Inferior parietal cortex (tissue), 1 donor: ENCODE results near the gene NFE2L3.
"Not testable (repeated sequence)": the region's sequence is repeated elsewhere in the genome, so short reads cannot be mapped to it uniquely, and the experiment has no call there.

Source experiments
- DNase-seq: peaks from one replicate; pipeline ENCODE4 v3.0.0-alpha.2; 2016; ENCODE audit errors: extremely low spot score

Gene NFE2L3

DNA sequence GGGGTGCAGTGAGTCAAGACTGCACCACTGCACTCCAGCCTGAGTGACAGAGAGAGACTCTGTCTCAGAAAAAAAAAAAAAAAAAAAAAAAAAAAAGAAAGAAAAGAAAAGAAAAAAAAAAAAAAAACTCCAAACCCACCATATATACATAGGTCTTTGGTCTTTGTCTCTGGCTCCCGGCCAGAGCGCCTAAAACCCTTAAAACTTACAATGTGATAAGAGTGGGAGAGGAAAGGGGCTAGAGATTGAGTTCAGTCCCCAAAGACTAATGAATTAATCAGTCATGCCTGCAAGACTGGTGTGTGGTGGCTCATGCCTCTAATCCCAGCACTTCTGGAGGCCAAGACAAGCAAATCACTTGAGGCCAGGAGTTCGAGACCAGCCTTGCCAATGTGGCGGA, 6.8 kb upstream of the NFE2L3 start:
- no peak for DNase-seq

DNA sequence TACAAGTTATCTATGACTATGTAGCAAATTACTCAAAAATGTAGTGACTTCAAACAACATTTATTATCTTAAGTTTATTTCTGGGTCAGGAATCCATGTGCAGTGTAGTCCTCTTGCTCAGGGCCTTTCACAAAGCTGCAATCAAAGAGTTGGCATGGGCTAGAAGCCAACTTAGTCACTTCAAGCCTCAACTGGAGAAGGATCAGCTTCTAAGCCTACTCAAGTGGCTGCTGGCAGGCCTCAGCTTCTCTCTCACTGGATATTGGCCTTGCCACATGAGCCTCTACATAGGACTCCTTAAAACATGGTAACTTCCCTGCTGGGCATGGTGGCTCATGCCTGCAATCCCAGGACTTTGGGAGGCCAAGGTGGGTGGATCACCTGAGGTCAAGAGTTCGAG, 5.0 kb upstream of the NFE2L3 start:
- DNase-seq = no peak

DNA sequence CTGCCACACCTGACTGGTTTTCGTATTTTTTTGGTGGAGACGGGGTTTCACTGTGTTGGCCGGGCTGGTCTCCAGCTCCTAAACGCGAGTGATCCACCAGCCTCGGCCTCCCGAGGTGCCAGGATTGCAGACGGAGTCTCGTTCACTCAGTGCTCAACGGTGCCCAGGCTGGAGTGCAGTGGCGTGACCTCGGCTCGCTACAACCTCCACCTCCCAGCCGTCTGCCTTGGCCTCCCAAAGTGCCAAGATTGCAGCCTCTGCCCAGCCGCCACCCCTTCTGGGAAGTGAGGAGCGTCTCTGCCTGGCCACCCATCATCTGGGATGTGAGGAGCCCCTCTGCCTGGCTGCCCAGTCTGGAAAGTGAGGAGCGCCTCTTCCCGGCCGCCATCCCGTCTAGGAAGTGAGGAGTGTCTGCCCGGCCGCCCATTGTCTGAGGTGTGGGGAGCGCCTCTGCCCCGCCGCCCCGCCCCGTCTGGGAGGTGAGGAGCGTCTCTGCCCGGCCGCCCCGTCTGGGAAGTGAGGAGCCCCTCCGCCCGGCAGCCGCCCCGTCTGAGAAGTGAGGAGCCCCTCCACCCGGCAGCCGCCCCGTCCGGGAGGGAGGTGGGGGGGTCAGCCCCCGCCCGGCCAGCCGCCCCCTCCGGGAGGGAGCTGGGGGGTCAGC, 4.2 kb upstream of the NFE2L3 start:
- DNase-seq = not testable (repeated sequence)

DNA sequence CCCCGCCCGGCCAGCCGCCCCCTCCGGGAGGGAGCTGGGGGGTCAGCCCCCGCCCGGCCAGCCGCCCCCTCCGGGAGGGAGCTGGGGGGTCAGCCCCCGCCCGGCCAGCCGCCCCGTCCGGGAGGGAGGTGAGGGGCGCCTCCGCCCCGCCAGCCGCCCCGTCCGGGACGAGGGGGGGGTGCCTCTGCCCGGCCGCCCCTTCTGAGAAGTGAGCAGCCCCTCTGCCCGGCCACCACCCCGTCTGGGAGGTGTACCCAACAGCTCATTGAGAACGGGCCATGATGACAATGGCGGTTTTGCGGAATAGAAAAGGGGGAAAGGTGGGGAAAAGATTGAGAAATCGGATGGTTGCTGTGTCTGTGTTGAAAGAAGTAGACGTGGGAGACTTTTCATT, 3.7 kb upstream of the NFE2L3 start:
- not testable (repeated sequence) for DNase-seq

DNA sequence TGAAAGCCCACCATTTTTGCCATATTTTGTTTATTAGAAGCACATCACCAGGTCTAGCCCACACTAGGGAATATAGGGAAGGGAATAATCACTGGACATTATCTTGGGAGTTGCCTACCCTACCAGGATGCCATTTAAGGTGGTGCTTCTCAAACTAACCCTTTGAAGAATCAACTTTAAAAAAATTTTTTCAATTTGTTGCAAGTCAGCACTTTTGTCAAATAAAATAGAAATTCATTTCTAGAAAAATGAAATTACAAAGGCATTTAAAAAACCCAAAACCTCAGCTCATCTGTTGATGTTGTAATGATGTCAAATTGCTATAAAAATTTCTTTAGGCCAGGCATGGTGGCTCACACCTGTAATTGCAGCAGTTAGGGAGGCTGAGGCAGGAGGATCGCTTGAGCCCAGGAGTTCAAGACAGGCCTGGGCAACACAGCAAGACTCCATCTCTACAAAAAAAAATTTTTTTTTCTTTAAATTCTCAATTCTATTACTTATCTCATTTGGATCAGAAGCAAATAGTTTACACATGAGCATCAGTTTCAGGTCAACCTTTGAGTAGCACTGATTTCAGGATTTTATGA, 2.5 kb upstream of the NFE2L3 start:
- DNase-seq = no peak

DNA sequence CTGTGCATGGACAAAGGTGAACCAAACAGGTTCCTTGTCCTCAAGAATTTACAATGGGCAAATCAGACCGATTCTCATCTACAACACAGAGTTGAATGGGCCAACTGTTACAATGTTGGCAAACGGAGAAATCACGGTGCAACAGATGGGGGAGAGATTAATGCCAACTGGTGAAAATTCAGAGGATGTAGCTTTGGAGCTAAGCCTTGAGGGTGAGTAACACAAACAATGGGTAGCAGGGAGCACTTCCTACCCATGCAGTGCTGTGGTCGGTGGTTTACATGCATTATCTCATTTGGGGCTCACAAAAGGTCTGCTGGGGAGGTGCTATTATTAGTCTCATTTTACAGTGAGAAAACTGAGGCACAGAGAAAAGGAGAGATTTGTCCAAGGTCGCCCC, 902 bp upstream of the NFE2L3 start:
- no peak for DNase-seq

DNA sequence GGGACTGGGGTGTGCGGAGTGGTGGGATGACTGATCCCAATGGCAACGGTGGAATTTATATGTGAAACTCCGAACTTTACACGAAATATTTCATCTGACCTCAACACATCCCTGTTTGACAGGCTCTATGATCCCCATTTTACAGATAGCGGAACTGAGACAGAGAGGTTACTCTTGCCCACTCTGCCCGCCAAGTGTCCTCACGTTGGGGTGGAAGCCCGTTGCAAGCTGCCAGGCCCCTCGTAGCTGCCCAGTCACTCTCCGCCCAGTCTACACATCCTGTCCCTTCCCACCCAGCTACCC, 397 bp upstream of the NFE2L3 start:
- no peak for DNase-seq

DNA sequence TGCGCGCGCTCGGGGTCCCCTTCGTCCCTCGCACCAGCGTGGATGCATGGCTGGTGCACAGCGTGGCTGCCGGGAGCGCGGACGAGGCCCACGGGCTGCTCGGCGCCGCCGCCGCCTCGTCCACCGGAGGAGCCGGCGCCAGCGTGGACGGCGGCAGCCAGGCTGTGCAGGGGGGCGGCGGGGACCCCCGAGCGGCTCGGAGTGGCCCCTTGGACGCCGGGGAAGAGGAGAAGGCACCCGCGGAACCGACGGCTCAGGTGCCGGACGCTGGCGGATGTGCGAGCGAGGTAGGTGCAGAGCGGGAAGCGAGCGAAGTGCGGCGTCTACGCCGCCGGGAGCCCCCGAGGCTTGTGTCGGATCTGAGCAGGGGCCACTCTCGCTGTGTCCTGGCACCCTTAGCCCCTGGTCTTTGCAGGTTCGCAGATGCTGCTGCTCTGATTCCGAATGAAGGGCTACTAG, 813 bp downstream of the NFE2L3 start:
- DNase-seq = not testable (repeated sequence)

DNA sequence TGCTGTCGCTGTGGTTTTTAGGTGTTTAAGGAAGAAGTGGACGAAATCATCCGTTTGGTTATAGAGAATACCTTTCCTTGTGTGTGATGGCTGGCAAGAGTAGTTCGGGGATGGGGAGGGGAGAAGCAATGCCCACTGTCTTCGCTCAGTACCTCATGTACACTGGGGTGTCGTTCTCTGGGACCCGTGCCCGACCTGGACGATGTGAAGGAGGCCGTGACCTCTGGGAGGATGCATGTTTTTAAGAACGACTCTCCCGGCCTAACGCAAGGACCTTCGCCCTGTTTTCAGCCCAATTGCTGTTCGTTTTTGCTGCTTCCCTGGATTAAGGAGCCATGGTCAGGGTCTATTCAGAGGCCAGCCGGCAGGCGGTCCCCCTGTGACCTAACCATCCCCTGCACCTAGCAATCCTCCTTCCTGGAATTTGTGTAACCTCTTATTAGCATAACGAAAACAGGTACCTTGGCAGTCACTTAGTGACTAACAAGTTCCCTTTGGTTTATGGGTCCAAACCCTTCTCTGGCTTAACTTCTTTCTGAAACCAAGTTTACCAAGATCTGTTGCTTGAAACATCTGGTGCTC, 1.3 kb downstream of the NFE2L3 start:
- DNase-seq = no peak

DNA sequence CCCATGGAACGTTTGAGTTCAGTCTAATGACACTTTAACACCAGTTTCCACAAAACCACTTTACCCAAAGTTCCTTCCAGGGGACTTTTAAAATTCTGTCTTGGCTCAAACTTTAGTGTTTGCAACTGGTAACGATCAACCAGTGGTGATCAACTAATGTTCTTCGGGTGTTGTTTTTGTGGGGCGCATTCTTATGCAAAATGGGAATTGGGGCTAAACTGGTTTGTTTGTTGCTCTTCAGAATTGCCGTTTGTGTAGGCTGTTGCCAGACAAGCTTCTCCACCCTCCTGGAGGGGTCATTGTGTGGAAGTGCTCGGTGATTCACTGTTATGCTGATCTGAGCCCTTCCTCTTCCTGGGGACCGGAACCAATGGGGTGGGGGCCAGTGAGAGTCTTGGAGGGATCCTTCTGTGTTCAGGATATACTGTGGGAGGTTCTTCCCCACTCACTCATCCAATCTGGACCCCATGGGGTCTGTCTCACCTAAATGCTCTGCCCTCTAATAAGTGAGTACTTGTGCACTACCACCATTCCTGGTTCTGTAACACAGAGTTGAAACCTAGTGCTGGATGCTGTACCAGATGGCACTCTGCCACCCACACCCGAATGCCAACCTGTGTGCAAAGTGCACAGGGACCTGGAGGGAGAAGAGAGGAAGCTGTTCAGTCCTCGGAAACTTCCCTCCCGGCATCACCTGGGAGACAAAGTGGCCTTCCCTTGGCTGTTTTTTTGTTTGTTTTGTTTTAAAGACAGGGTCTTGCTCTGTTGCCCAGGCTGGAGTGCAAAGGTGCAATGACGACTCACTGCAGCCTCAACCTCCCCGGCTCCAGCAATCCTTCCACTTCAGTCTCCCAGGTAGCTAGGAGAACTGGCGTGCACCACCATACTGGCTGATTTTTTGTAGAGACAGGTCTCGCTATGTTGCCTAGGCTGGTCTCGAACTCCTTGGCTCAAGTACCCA, 2.1 kb downstream of the NFE2L3 start:
- no peak for DNase-seq

DNA sequence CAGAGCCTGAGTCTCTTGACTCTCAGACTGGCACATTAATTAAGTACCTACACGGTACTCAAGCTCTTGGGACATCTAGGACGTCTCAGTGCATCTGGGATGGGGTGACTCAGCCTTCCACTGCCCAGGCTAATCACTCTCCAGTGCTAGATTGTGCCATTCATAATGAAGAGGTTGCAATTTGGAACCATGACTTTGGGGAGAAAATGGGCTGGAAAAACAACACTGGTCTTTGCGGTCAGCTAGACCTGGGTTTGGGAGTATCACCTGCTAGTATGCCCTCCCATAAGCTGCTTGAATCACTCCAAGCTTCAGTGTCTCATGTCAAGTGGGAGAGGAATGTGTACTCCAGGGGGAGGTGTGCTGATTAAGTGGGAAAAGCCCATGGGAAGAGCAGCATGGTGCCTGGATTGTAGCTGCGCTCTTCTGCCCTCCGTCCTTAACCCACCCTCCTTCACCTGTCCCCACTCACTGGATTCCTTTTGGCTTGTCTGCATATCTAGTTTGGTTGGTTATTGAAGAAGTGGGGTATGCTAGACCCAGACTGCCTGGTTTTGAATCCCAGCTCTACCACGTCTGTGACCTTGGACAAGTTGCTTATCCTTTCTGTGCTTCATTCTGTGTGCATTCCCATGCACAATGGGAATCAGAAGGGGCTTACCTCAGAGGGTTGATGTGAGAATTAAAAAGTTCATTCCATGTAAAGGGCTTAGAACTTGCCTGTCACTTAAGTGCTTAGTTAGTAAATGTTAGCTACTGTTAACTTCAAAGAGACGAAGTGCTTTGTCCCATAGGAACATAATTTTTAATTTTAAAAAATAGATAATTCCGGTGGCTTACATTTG, 3.8 kb downstream of the NFE2L3 start:
- DNase-seq = no peak

DNA sequence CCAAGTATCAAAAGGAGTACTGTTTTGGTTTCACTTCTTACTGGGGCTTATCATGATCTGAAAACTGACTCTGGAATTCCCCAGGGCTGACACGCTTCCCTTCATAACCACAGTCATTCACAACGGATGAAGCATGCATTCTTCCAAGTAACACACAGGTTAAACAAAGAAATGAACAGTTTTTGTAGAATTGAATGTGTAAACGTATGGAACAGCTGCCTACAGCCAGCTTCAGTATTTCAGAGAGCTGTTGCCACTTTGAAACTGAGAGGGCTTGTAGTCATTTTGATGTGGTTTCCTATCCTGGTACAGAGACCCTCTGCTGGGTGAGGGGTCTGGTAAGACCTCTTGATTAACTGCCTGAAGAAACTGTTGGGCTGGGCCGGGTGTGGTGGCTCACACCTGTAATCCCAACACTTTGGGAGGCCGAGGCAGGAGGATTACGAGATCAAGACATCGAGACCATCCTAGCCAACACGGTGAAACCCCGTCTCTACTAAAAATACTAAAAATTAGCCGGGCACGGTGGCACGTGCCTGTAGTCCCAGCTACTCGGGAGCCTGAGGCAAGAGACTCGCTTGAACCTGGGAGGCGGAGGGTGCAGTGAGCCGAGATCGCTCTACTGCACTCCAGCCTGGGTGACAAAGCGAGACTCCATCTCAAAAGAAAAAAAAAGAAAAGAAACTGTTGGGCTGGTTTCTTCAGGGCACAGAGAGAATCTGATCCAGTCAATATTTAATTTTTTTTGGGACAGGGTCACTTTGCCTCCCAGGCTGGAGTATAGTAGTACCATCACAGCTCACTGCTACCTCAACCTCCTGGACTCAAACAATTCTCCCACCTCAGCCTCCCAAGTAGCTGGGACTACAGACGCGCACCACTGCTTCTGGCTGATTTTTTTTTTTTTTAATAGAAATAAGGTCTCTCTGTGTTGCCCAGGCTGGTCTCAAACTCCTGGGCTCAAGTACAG, 4.7 kb downstream of the NFE2L3 start:
- DNase-seq = no peak

DNA sequence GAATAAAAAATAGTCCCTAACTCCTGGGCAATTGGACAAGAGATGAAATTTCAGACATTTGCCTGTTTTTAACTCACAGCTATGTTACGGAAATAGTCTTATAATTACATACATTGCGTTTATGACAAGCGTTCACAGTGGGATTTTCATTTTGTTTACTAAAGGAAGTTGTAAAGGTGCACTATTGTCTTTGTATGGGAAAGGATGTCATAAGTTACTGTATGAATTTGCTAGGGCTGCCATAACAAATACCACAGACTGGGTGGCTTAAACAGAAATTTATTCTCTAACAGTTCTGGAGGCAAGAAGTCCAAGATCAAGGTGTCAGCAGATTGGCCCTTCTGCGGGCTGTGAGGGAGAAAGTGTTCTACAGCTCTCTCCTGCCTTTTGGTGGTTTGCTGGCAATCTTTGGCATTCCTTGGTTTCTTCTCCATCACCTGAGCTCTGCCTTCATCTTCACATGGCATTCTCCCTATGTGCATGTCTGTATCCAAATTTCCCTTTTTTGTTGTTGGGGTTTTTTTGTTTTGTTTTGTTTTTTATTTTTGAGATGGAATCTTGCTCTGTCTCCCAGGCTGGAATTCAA, 5.6 kb downstream of the NFE2L3 start:
- DNase-seq = no peak

DNA sequence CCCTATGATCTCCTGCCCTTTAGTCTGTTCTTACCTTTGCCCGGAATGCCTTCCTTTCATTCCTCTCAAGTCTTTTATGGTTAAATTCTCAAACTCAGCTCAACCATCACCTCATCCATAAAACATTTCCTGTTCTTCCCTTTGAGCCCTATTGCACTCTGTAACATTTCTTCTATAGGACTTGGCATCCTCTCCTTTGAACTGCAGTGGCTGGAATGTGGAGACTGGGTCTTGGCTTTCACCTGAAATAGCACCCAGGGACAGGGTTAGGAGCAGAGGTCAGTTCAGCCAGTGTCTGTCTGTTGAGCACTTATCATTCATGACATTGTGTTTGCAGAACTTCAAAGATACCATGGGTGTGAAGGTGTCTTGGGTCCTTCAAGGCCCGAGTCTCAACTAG, 7.2 kb downstream of the NFE2L3 start:
- no peak for DNase-seq

DNA sequence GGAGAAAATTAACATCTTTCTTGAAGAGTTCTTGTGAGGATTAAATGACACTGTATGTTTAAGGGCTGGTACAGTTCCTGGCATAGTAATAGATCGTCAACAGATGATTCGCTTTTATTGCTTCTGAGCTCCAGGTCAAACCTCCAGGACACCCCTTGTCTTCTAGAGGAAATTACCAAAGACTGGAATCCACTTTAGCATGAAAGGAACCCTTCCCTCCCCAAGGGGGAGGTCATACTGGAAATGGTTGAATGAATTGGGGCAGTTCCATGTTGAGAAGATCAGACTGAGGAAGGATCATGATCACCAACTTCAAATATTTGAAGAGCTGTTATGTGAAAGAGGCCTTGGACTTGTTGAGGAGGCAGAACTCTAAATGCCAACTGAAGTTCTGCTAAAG, 8.9 kb downstream of the NFE2L3 start:
- DNase-seq = no peak

DNA sequence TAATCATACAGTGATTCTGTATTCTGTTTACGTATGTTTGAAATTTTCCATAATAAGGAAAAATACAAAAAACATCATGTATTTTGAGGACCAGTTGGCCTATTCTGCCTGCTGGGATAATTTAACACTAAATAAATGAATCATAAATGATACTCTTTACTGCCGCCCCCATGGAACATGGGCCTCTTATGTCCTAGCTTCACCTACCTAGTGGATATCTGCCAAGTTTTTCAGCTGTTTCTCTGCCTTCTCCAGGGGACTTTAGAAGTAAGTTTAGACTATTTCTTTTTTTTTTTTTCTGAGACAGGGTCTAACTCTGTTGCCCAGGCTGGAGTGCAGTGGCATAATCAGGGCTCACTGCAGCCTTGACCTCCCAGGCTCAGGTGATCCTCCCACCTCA, 10.4 kb downstream of the NFE2L3 start:
- DNase-seq = no peak

DNA sequence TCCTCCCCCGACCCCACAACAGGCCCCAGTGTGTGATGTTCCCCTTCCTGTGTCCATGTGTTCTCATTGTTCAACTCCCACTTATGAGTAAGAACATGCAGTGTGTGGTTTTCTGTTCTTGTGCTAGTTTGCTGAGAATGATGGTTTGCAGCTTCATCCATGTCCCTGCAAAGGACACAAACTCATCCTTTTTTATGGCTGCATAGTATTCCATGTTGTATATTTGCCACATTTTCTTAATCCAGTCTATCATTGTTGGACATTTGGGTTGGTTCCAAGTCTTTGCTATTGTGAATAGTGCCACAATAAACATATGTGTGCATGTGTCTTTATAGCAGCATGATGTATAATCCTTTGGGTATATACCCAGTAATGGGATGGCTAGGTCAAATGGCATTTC, 11.8 kb downstream of the NFE2L3 start:
- not testable (repeated sequence) for DNase-seq

DNA sequence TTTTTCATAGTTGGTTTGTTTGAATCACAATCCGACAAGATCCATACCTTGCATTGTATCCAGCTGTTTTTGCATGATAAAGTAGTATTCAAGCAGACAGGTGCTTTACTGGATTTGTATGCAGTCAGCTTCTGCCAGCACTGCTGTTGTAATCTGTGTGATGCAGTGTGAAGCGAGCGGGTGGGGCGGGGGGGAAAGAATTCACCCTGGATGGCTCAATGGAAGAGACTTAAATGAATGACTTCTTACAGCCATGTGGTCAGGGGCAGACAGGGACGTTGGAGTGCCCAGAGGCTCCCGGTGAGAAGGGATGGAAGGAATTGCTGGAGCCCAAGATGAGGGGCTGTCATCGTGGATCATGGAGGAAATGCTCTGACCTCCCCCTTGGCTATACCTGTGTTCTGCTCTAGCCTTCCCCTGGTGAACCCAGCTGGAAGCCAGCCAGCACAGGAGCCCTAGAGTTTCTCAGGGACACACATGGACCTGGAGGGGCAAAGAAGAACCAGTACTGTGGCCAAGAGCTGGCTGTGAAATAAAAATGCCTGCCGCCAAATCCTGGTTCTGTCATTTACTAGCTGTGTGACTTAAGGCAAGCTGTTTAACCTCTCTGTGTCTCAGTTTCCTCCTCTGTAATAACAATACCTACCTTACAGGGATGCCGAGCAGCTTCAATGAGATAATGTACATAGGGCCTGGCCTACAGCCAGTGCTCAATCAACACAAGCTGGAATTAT, 14.1 kb downstream of the NFE2L3 start:
- no peak for DNase-seq

DNA sequence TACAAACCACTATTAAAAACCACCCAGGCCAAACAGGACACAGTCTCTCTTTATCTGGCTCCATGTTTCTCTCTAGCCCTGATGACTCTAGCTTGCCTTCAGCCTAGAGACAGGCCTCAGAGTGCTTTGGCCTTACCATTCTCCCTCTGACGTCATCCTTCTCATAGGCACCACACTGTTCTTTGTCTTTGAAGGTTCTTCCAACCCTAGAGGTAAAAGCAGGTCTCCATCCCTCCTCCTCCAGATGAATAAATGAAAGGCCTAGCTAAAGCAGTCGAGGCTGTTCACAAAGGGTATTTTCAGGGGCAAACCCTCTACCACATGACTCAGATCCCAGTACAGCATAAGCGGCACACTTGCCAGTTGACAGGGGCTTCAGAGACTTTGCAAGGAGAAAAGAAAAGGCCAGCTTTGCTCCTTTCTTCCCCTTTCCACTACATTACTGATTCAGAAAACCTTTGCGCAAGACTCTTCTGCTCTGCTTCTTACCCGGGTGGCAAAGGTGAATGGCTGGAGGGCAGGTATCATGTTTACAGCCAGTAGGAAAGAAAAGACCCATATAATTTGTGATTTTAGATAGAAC, 14.8 kb downstream of the NFE2L3 start:
- no peak for DNase-seq
